ENCODE measurements around the gene SHKBP1.
"Not testable (repeated sequence)": the region's sequence is repeated elsewhere in the genome, so short reads cannot be mapped to it uniquely, and the experiment has no call there.

SHKBP1 gene

GRCh38 chr19:40576585-40577451 lies at the start of gene SHKBP1:
TSS of gene SHKBP1 (plus strand) at chr19:40576873. CDS start at chr19:40576900, 27 bp downstream.
- DNase-seq: peak; percentile 91

GRCh38 chr19:40528078-40528477 lies 48.6 kb upstream of the SHKBP1 start:
- no peak for DNase-seq

GRCh38 chr19:40528533-40529092 lies 48.1 kb upstream of the SHKBP1 start:
- no peak for DNase-seq

GRCh38 chr19:40529093-40529954 lies 47.3 kb upstream of the SHKBP1 start:
- DNase-seq: peak; percentile 82

GRCh38 chr19:40530091-40530901 lies 46.4 kb upstream of the SHKBP1 start:
- DNase-seq: no peak

GRCh38 chr19:40533508-40533907 lies 43.2 kb upstream of the SHKBP1 start:
- DNase-seq: no peak

GRCh38 chr19:40534148-40534547 lies 42.5 kb upstream of the SHKBP1 start:
- DNase-seq: no peak

- DNase-seq: no peak
Observed at GRCh38 chr19:40539070-40539469, 37.6 kb upstream of the SHKBP1 start.

- DNase-seq: no peak
Observed at GRCh38 chr19:40542202-40542859, 34.3 kb upstream of the SHKBP1 start.

GRCh38 chr19:40543029-40543597 lies 33.6 kb upstream of the SHKBP1 start:
- no peak for DNase-seq

GRCh38 chr19:40546153-40546841 lies 30.4 kb upstream of the SHKBP1 start:
- not testable (repeated sequence) for DNase-seq

GRCh38 chr19:40547190-40547589 lies 29.5 kb upstream of the SHKBP1 start:
- DNase-seq: not testable (repeated sequence)

- DNase-seq: no peak
Observed at GRCh38 chr19:40547836-40548235, 28.8 kb upstream of the SHKBP1 start.

GRCh38 chr19:40549007-40549708 lies 27.5 kb upstream of the SHKBP1 start:
- DNase-seq: peak; percentile 50

GRCh38 chr19:40550951-40551350 lies 25.7 kb upstream of the SHKBP1 start:
- no peak for DNase-seq

GRCh38 chr19:40552848-40553247 lies 23.8 kb upstream of the SHKBP1 start:
- no peak for DNase-seq

GRCh38 chr19:40553885-40554857 lies 22.5 kb upstream of the SHKBP1 start:
- DNase-seq: no peak

GRCh38 chr19:40555978-40556689 lies 20.5 kb upstream of the SHKBP1 start:
- no peak for DNase-seq
